HEK293 (cell line): Measurements from ENCODE around the gene XIRP1.

Experiments
- CTCF ChIA-PET: fragments of 350-600 bp; formaldehyde crosslinking; extraction: SDS; loops from one replicate; lab custom pipeline; 2021; ENCODE audit warnings: antibody characterized with exemption; lab: Yijun Ruan, JAX
- POLR2A ChIA-PET: fragments of 300-600 bp; formaldehyde crosslinking; extraction: SDS; loops from one replicate; lab custom pipeline; 2020; ENCODE audit warnings: antibody characterized with exemption, inconsistent platforms; lab: Yijun Ruan, JAX
- H3K27ac ChIP-seq: fragments of 200-500 bp; sonication (Bioruptor generic); 2 replicates; pipeline ENCODE4 v1.5.1; 2014; ENCODE audit warnings: low read depth, low read length, control low read depth, inconsistent platforms; ENCODE audit errors: extremely low read depth
- H3K36me3 ChIP-seq, 2 experiments: fragments of 200-500 bp in 1 of 2; sonication (Bioruptor generic) in 1 of 2; 1 replicate in 1 of 2; 2 replicates in 1 of 2; pipeline ENCODE4 v1.5.1; 2014 to 2017; ENCODE audit warnings: inconsistent platforms in 2 of 2, low read length in 2 of 2; ENCODE audit not compliant: control insufficient read depth in 2 of 2, insufficient read depth in 1 of 2
- H3K4me1 ChIP-seq: fragments of 200-500 bp; sonication (Bioruptor generic); 2 replicates; pipeline ENCODE4 v1.5.1; 2014; ENCODE audit warnings: mild to moderate bottlenecking, low read length, inconsistent platforms; ENCODE audit not compliant: control insufficient read depth, insufficient read depth
- H3K4me3 ChIP-seq: 2 replicates; pipeline ENCODE4 v1.5.1; 2011; ENCODE audit warnings: low read depth, mild to moderate bottlenecking, control low read depth, low read length, moderate library complexity
- H3K9me3 ChIP-seq: fragments of 200-500 bp; sonication (Bioruptor generic); 2 replicates; pipeline ENCODE4 v1.5.1; 2014; ENCODE audit warnings: low read depth, low read length, inconsistent platforms; ENCODE audit not compliant: control insufficient read depth, insufficient read depth
- BCL6B ChIP-seq: fragments of 450-650 bp; formaldehyde crosslinking; IDR thresholded peaks from 2 replicates; pipeline ENCODE4 v1.5.1; 2017; ENCODE audit warnings: missing biosample characterization, missing genetic modification characterization
- CTCF ChIP-seq: fragments of 450-650 bp; formaldehyde crosslinking; IDR thresholded peaks from 2 replicates; pipeline ENCODE4 v1.5.1; 2016; ENCODE audit warnings: missing biosample characterization, missing genetic modification characterization
- GFI1B ChIP-seq: fragments of 450-650 bp; formaldehyde crosslinking; IDR thresholded peaks from 2 replicates; pipeline ENCODE4 v1.5.1; 2016; ENCODE audit warnings: missing biosample characterization, missing genetic modification characterization
- PATZ1 ChIP-seq: fragments of 450-650 bp; formaldehyde crosslinking; IDR thresholded peaks from 2 replicates; pipeline ENCODE4 v1.5.1; 2016; ENCODE audit warnings: missing biosample characterization, missing genetic modification characterization
- TRIM28 ChIP-seq: IDR thresholded peaks from 2 replicates; pipeline ENCODE4 v1.6.1; 2011; ENCODE audit warnings: low read length, control low read depth, borderline replicate concordance
- ZBTB1 ChIP-seq: fragments of 450-650 bp; formaldehyde crosslinking; IDR thresholded peaks from 2 replicates; pipeline ENCODE4 v1.5.1; 2016; ENCODE audit warnings: missing biosample characterization, missing genetic modification characterization
- ZBTB17 ChIP-seq: fragments of 450-650 bp; formaldehyde crosslinking; IDR thresholded peaks from 2 replicates; pipeline ENCODE4 v1.5.1; 2016; ENCODE audit warnings: missing biosample characterization, missing genetic modification characterization
- ZEB2 ChIP-seq: fragments of 450-650 bp; formaldehyde crosslinking; IDR thresholded peaks from 2 replicates; pipeline ENCODE4 v1.5.1; 2016; ENCODE audit warnings: missing biosample characterization, missing genetic modification characterization
- ZFP41 ChIP-seq: fragments of 450-650 bp; formaldehyde crosslinking; IDR thresholded peaks from 2 replicates; pipeline ENCODE4 v1.5.1; 2016; ENCODE audit warnings: missing biosample characterization, missing genetic modification characterization, borderline replicate concordance
- ZFP69B ChIP-seq: fragments of 450-650 bp; formaldehyde crosslinking; IDR thresholded peaks from 2 replicates; pipeline ENCODE4 v1.5.1; 2016; ENCODE audit warnings: missing biosample characterization, missing genetic modification characterization
- ZNF10 ChIP-seq: fragments of 450-650 bp; formaldehyde crosslinking; IDR thresholded peaks from 2 replicates; pipeline ENCODE4 v1.5.1; 2017; ENCODE audit warnings: missing biosample characterization, missing genetic modification characterization
- ZNF133 ChIP-seq: fragments of 450-650 bp; formaldehyde crosslinking; IDR thresholded peaks from 2 replicates; pipeline ENCODE4 v1.5.1; 2016; ENCODE audit warnings: missing biosample characterization, missing genetic modification characterization
- ZNF211 ChIP-seq: fragments of 450-650 bp; formaldehyde crosslinking; IDR thresholded peaks from 2 replicates; pipeline ENCODE4 v1.5.1; 2016; ENCODE audit warnings: low read depth, missing biosample characterization, missing genetic modification characterization
- ZNF221 ChIP-seq: fragments of 450-650 bp; formaldehyde crosslinking; IDR thresholded peaks from 2 replicates; pipeline ENCODE4 v1.5.1; 2017; ENCODE audit warnings: missing biosample characterization, missing genetic modification characterization, borderline replicate concordance
- ZNF426 ChIP-seq: fragments of 450-650 bp; formaldehyde crosslinking; IDR thresholded peaks from 2 replicates; pipeline ENCODE4 v1.5.1; 2017; ENCODE audit warnings: missing biosample characterization, missing genetic modification characterization, mild to moderate bottlenecking, inconsistent platforms, moderate library complexity
- ZNF621 ChIP-seq: fragments of 450-650 bp; formaldehyde crosslinking; IDR thresholded peaks from 2 replicates; pipeline ENCODE4 v1.5.1; 2017; ENCODE audit warnings: missing biosample characterization, missing genetic modification characterization
- ZNF660 ChIP-seq: fragments of 450-650 bp; IDR thresholded peaks from 2 replicates; pipeline ENCODE4 v1.5.1; 2018; ENCODE audit warnings: missing biosample characterization, mild to moderate bottlenecking, missing genetic modification characterization
- ZNF777 ChIP-seq: fragments of 450-650 bp; formaldehyde crosslinking; IDR thresholded peaks from 2 replicates; pipeline ENCODE4 v1.5.1; 2017; ENCODE audit warnings: missing biosample characterization, missing genetic modification characterization, borderline replicate concordance
- ZNF791 ChIP-seq: fragments of 450-650 bp; formaldehyde crosslinking; IDR thresholded peaks from 2 replicates; pipeline ENCODE4 v1.5.1; 2016; ENCODE audit warnings: missing biosample characterization, missing genetic modification characterization
- ZNF830 ChIP-seq: fragments of 450-650 bp; IDR thresholded peaks from 2 replicates; pipeline ENCODE4 v1.5.0; 2018; ENCODE audit warnings: missing biosample characterization, missing genetic modification characterization, low read depth, mild to moderate bottlenecking, moderate library complexity
- ZXDB ChIP-seq: fragments of 450-650 bp; formaldehyde crosslinking; IDR thresholded peaks from 2 replicates; pipeline ENCODE4 v1.5.1; 2016; ENCODE audit warnings: missing biosample characterization, missing genetic modification characterization
- TF ChIP-seq, protein P1 (sequence below): fragments of 450-650 bp; formaldehyde crosslinking; IDR thresholded peaks from 2 replicates; pipeline ENCODE4 v1.5.1; 2016; ENCODE audit warnings: missing biosample characterization, missing genetic modification characterization, borderline replicate concordance
- TF ChIP-seq, protein P2 (sequence below): fragments of 450-650 bp; formaldehyde crosslinking; IDR thresholded peaks from 2 replicates; pipeline ENCODE4 v1.5.1; 2016; ENCODE audit warnings: missing biosample characterization, missing genetic modification characterization
- TF ChIP-seq, protein P3 (sequence below): fragments of 450-650 bp; formaldehyde crosslinking; IDR thresholded peaks from 2 replicates; pipeline ENCODE4 v1.5.1; 2016; ENCODE audit warnings: missing biosample characterization, missing genetic modification characterization

Gene XIRP1

GRCh38 chr3:39153977-39154279 lies 38.5 kb downstream of the XIRP1 start (continued):
- TF ChIP-seq, protein P1, sequence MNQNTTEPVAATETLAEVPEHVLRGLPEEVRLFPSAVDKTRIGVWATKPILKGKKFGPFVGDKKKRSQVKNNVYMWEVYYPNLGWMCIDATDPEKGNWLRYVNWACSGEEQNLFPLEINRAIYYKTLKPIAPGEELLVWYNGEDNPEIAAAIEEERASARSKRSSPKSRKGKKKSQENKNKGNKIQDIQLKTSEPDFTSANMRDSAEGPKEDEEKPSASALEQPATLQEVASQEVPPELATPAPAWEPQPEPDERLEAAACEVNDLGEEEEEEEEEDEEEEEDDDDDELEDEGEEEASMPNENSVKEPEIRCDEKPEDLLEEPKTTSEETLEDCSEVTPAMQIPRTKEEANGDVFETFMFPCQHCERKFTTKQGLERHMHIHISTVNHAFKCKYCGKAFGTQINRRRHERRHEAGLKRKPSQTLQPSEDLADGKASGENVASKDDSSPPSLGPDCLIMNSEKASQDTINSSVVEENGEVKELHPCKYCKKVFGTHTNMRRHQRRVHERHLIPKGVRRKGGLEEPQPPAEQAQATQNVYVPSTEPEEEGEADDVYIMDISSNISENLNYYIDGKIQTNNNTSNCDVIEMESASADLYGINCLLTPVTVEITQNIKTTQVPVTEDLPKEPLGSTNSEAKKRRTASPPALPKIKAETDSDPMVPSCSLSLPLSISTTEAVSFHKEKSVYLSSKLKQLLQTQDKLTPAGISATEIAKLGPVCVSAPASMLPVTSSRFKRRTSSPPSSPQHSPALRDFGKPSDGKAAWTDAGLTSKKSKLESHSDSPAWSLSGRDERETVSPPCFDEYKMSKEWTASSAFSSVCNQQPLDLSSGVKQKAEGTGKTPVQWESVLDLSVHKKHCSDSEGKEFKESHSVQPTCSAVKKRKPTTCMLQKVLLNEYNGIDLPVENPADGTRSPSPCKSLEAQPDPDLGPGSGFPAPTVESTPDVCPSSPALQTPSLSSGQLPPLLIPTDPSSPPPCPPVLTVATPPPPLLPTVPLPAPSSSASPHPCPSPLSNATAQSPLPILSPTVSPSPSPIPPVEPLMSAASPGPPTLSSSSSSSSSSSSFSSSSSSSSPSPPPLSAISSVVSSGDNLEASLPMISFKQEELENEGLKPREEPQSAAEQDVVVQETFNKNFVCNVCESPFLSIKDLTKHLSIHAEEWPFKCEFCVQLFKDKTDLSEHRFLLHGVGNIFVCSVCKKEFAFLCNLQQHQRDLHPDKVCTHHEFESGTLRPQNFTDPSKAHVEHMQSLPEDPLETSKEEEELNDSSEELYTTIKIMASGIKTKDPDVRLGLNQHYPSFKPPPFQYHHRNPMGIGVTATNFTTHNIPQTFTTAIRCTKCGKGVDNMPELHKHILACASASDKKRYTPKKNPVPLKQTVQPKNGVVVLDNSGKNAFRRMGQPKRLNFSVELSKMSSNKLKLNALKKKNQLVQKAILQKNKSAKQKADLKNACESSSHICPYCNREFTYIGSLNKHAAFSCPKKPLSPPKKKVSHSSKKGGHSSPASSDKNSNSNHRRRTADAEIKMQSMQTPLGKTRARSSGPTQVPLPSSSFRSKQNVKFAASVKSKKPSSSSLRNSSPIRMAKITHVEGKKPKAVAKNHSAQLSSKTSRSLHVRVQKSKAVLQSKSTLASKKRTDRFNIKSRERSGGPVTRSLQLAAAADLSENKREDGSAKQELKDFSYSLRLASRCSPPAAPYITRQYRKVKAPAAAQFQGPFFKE (tag by site-specific recombination) = no peak
- no peak for TF ChIP-seq ZNF211 (tag by site-specific recombination)
- no peak for TF ChIP-seq ZFP41
- TF ChIP-seq ZBTB17 = no peak
- TF ChIP-seq ZNF791 (tag by site-specific recombination) = no peak
- no peak for TF ChIP-seq GFI1B (tag by site-specific recombination)
- no peak for TF ChIP-seq ZNF830 (tag by site-specific recombination)
- no peak for TF ChIP-seq ZBTB1
- no peak for TF ChIP-seq TRIM28
- TF ChIP-seq ZNF777 (tag by site-specific recombination) = no peak
- TF ChIP-seq PATZ1 (tag by site-specific recombination) = no peak
- TF ChIP-seq, all 188 proteins: peak for 0

DNA sequence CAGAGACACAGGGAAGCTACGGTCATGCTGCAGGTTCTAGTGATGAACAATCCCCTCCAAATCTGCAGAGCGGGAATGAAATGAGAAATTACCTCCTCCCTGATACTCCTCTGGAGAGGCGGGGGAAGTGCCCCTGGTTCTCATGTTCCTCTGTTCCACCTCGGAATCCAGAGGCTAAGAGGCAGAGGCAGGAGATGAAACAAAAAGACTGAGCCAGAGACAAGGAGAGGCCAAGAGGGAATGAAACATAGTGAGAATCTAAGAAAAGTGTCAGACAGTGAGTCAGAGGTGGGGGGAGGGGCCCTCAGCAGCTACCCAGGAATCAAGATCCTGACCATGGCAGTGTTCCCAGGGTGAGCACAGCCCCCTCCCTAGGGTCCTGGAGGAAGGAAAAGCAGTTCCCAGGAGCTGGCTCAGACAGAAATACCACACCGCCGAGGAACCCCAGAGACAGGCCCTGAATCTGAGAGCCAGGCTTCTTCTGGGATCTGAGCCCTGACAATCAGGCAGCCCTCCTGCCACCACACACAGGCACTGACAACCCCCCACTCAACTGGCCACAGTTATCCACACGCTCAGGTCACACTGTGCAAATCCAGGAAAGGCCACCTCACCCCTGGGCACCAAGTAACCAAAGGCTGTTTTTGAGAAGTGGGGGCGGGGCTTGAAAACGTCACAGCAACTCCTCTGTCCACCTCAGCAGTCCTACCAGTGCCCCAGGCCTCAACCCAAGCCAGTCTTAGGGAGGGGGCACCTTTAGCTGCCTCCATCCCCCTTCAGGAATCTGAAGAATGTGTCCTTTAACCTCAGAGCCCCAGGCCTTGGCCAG lies 41.4 kb downstream of the XIRP1 start:
- peak overlapping the region; percentile 69 for H3K27ac ChIP-seq
- peak overlapping the region; percentile 86 for H3K4me3 ChIP-seq
- peaks cover 17% of the 10 kb centered on the region for H3K4me1 ChIP-seq
- no peaks in the 10 kb centered on the region for H3K9me3 ChIP-seq
- POLR2A ChIA-PET = interaction anchor here (0.8 to 1.6 kb wide), 2 partner anchors 26 to 43 kb away, joined by 3 to 5 read pairs; no protein-coding TSS in a partner anchor
- peaks cover 0 to 12% of the 10 kb centered on the region in 2 experiments; a peak in 1 of 3 replicates for H3K36me3 ChIP-seq
- CTCF ChIA-PET = interaction anchor here (0.8 to 2.4 kb wide), 5 partner anchors 24 to 137 kb away, joined by 3 to 11 read pairs (median 3); no protein-coding TSS in a partner anchor
- TF ChIP-seq, protein P2, sequence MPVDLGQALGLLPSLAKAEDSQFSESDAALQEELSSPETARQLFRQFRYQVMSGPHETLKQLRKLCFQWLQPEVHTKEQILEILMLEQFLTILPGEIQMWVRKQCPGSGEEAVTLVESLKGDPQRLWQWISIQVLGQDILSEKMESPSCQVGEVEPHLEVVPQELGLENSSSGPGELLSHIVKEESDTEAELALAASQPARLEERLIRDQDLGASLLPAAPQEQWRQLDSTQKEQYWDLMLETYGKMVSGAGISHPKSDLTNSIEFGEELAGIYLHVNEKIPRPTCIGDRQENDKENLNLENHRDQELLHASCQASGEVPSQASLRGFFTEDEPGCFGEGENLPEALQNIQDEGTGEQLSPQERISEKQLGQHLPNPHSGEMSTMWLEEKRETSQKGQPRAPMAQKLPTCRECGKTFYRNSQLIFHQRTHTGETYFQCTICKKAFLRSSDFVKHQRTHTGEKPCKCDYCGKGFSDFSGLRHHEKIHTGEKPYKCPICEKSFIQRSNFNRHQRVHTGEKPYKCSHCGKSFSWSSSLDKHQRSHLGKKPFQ (tag by site-specific recombination) = no peak
- TF ChIP-seq CTCF (no peak), ZEB2 (tag by site-specific recombination) (no peak; the same call in 1 of the 2 replicates), ZXDB (tag by site-specific recombination) (peak; percentile 34; the same call in 1 of the 2 replicates), BCL6B (tag by site-specific recombination) (peak; percentile 27; the same call in 1 of the 2 replicates), ZNF133 (tag by site-specific recombination) (no peak), ZNF221 (no peak), ZNF10 (no peak), ZFP69B (tag by site-specific recombination) (no peak), ZNF426 (tag by site-specific recombination) (no peak), ZNF621 (tag by site-specific recombination) (no peak), ZNF660 (tag by site-specific recombination) (peak; percentile 47; the same call in 1 of the 2 replicates)
- TF ChIP-seq, protein P3, sequence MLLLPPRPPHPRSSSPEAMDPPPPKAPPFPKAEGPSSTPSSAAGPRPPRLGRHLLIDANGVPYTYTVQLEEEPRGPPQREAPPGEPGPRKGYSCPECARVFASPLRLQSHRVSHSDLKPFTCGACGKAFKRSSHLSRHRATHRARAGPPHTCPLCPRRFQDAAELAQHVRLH (tag by site-specific recombination) = no peak
